ENCODE results near the gene PCDHA12.

- TF ChIP-seq POLR2A (IDR thresholded peaks at IDR 0.05; ENCODE audit: low read depth, low read length) (no peak), POLR2AphosphoS5 (IDR thresholded peaks at IDR 0.05; ENCODE audit: low read depth, low read length) (no peak)
Measured at GRCh38 chr5:140862441-140863295, 12.4 kb upstream of the PCDHA12 start.
